ENCODE results near the gene DCTN2. TPM values are rescaled to one million over a fixed set of nuclear protein-coding genes. Genes with fewer than 3 reads are reported as not detected.

DCTN2 gene
- total RNA-seq, 1 donor = 140 TPM

DNA sequence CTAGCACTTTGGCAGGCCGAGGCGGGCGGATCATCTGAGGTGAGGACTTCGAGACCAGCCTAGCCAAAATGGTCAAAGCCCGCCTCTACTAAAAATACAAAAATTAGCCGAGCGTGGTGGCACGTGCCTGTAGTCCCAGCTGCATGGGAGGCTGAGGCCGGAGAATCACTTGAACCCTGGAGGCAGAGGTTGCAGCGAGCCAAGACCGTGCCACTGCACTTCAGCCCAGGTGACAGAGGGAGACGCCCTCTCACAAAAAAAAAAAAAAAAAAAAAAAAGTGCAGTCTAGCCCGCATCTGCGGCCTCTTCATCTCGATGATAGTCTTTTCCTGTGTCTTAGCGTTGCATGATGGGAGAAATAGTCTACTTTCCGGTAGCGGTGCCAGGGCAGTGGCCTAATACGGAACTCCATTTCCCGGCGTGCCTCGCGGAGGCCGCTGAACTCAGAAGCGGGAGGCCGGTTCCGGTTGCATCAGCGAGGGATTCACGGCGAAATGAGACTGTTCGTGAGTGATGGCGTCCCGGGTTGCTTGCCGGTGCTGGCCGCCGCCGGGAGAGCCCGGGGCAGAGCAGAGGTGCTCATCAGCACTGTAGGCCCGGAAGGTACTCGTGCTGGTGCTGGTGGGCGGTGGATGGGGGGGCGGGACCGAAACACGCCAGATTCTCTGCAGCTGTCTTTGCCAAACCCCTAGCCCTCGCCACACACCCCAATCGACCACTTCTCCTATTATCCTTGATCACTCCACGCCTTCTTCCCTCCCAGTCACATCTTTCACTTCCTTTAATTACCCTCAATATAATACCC lies 59.2 kb downstream of the DCTN2 start, which contains the start of gene MARS1:
Gene MARS1, plus strand, starts transcription at position 472 of the 805 bp plus-strand sequence. Its CDS starts 23 bp downstream, at position 495.
- TF ChIP-seq, protein P1, sequence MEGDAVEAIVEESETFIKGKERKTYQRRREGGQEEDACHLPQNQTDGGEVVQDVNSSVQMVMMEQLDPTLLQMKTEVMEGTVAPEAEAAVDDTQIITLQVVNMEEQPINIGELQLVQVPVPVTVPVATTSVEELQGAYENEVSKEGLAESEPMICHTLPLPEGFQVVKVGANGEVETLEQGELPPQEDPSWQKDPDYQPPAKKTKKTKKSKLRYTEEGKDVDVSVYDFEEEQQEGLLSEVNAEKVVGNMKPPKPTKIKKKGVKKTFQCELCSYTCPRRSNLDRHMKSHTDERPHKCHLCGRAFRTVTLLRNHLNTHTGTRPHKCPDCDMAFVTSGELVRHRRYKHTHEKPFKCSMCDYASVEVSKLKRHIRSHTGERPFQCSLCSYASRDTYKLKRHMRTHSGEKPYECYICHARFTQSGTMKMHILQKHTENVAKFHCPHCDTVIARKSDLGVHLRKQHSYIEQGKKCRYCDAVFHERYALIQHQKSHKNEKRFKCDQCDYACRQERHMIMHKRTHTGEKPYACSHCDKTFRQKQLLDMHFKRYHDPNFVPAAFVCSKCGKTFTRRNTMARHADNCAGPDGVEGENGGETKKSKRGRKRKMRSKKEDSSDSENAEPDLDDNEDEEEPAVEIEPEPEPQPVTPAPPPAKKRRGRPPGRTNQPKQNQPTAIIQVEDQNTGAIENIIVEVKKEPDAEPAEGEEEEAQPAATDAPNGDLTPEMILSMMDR (IDR thresholded peaks at IDR 0.05; ENCODE audit: insufficient read depth, low read length) = no peak
- DNase-seq (ENCODE audit: low read depth) = peak; percentile 97
- H3K4me3 ChIP-seq (ENCODE audit: low read depth, low read length) = peak within 1 kb of the TSS; percentile 99

DNA sequence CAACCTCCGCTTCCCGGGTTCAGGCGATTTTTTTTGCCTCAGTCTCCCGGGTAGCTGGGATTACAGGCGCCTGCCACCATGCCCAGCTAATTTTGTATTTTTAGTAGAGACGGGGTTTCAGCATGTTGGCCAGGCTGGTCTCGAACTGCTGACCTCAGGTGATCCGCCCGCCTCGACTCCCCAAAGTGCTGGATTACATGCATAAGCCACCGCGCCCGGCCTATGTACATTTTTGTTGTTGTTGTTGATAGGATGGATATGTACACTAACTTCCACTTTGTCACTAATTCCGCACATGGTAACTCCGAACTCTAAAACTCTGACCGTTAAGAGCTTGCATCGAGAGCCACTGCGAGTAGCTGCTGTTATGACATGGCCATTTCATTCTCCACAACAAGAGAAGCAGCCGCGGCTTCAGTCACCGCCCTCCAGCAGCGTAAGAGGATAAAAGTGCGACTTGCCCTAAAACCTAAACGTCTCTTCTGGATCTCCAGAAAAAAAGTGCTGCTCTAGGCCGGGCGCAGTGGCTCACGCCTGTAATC lies 59.9 kb downstream of the DCTN2 start:
- TF ChIP-seq, protein P1 (IDR thresholded peaks at IDR 0.05; ENCODE audit: insufficient read depth, low read length) = no peak

DNA sequence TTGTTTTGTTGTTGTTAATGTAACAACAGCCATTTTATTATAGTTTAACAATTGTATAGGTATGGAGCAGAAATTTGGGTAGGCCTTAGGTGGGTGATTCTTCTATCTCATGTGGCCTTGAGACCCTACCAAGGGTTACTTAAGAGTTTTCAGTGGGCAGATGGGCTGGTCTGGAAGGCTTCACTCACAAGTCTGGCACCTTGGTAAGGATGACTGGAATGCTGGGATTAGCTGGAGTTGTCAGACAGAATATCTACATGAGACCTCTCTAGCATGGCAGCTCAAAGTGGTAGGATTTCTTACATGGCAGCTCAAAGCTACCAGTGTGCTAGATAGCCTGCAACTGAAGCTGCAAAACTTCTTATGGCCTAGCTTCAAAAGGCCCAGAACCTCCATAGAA lies 61.3 kb downstream of the DCTN2 start:
- TF ChIP-seq, protein P1 (IDR thresholded peaks at IDR 0.05; ENCODE audit: insufficient read depth, low read length) = no peak
- H3K4me3 ChIP-seq (ENCODE audit: low read depth, low read length) = no peak overlapping the region
- no peak for DNase-seq (ENCODE audit: low read depth)

More for the DNA sequence above, 59.9 kb downstream of the DCTN2 start:
- DNase-seq (ENCODE audit: low read depth) = no peak
- peak overlapping the region; percentile 57 for H3K4me3 ChIP-seq (ENCODE audit: low read depth, low read length)

DNA sequence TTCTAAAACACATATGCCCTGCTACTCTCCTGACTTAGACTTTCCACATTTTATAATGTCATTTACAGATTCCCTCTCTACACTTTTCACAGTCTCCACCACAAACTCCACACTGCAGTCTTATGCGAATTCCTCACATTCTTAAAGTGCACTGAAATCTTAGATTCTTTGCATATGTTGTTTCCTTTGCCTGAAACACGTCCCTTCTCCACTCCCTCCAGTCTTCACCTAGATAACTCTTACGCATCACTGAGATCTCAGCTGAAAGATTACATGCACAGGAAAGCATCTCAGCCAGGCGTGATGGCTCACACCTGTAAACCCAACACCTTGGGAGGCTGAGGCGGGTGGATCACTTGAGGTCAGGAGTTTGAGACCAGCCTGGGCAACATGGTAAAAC lies 63.5 kb downstream of the DCTN2 start:
- TF ChIP-seq, protein P1 (IDR thresholded peaks at IDR 0.05; ENCODE audit: insufficient read depth, low read length) = no peak
- DNase-seq (ENCODE audit: low read depth) = peak; percentile 67

DNA sequence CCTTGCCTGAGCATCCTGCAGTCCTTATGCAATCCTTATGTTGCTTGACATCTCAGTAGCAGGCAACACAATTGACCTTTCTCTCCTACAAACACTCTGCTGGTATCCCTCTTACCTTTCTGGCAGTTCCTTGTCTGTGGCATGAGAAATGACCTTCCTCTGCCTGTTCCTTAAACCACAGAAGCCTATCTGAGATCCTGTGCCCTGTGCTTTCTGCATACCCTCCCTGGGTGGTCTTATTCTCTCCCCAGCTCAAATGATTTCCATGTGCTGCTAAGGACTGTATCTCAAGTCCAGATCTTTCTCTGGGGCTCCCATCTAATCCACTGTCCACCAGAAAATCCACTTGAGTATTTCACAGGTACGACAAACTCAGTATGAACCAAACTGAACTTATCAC lies 65.3 kb downstream of the DCTN2 start:
- no peak for DNase-seq (ENCODE audit: low read depth)
- TF ChIP-seq, protein P1 (IDR thresholded peaks at IDR 0.05; ENCODE audit: insufficient read depth, low read length) = no peak
- H3K4me3 ChIP-seq (ENCODE audit: low read depth, low read length) = no peak overlapping the region

More for the DNA sequence above, 63.5 kb downstream of the DCTN2 start:
- H3K4me3 ChIP-seq (ENCODE audit: low read depth, low read length) = no peak overlapping the region

Small RNA genes lying within 50 kb of the gene (small RNA-seq; reads per million reads assigned to genes)
- gene MIR616 = 0.45 reads per million

Other genes starting within 250 kb of the DCTN2 start
- 16.7 and 22.3 TPM in 2 replicates for gene R3HDM2, start 116.1 kb downstream of the DCTN2 start, total RNA-seq (ENCODE audit: low replicate concordance)
- gene INHBC, start 112.4 kb downstream of the DCTN2 start, total RNA-seq (ENCODE audit: low replicate concordance) = not detected in 2 replicates
- gene INHBE, start 91.9 kb downstream of the DCTN2 start, total RNA-seq (ENCODE audit: low replicate concordance) = 0.16 and 0.99 TPM in 2 replicates
- 1.1 TPM in 1 of 2 replicates, not detected in the other for gene GLI1, start 87.4 kb downstream of the DCTN2 start, total RNA-seq (ENCODE audit: low replicate concordance)
- gene ARHGAP9, start 67.3 kb downstream of the DCTN2 start, total RNA-seq (ENCODE audit: low replicate concordance) = 0.18 TPM in 1 of 2 replicates, not detected in the other
- gene MARS1, start 59.1 kb downstream of the DCTN2 start, total RNA-seq (ENCODE audit: low replicate concordance) = 185 and 272 TPM in 2 replicates
- 37.7 and 60.3 TPM in 2 replicates for gene DDIT3, start 26.7 kb downstream of the DCTN2 start, total RNA-seq (ENCODE audit: low replicate concordance)
- gene MBD6, start 24.4 kb downstream of the DCTN2 start, total RNA-seq (ENCODE audit: low replicate concordance) = 4.2 and 7.6 TPM in 2 replicates
- gene KIF5A, start 2.9 kb upstream of the DCTN2 start, total RNA-seq (ENCODE audit: low replicate concordance) = 0.72 and 1.8 TPM in 2 replicates
- gene PIP4K2C, start 44.0 kb upstream of the DCTN2 start, total RNA-seq (ENCODE audit: low replicate concordance) = 12.4 and 19.4 TPM in 2 replicates
- 10.5 and 16.9 TPM in 2 replicates for gene DTX3, start 57.6 kb upstream of the DCTN2 start, total RNA-seq (ENCODE audit: low replicate concordance)
- 18.3 and 64.5 TPM in 2 replicates for gene ARHGEF25, start 64.2 kb upstream of the DCTN2 start, total RNA-seq (ENCODE audit: low replicate concordance)
- gene B4GALNT1, start 86.0 kb upstream of the DCTN2 start, total RNA-seq (ENCODE audit: low replicate concordance) = 1.7 and 6.9 TPM in 2 replicates
- 229 and 425 TPM in 2 replicates for gene OS9, start 146.9 kb upstream of the DCTN2 start, total RNA-seq (ENCODE audit: low replicate concordance)
- 0.25 and 0.27 TPM in 2 replicates for gene AGAP2, start 191.6 kb upstream of the DCTN2 start, total RNA-seq (ENCODE audit: low replicate concordance)
- gene TSPAN31, start 197.8 kb upstream of the DCTN2 start, total RNA-seq (ENCODE audit: low replicate concordance) = 17.3 and 43.9 TPM in 2 replicates
- gene CDK4, start 205.1 kb upstream of the DCTN2 start, total RNA-seq (ENCODE audit: low replicate concordance) = 208 and 588 TPM in 2 replicates
- 0.57 and 2.1 TPM in 2 replicates for gene MARCHF9, start 207.9 kb upstream of the DCTN2 start, total RNA-seq (ENCODE audit: low replicate concordance)
- 0.45 TPM in 1 of 2 replicates, not detected in the other for gene CYP27B1, start 219.9 kb upstream of the DCTN2 start, total RNA-seq (ENCODE audit: low replicate concordance)
- 9.7 and 10.5 TPM in 2 replicates for gene METTL1, start 224.9 kb upstream of the DCTN2 start, total RNA-seq (ENCODE audit: low replicate concordance)
- gene EEF1AKMT3, start 225.4 kb upstream of the DCTN2 start, total RNA-seq (ENCODE audit: low replicate concordance) = 3.9 and 6.6 TPM in 2 replicates
- 16.2 and 19.9 TPM in 2 replicates for gene TSFM, start 235.6 kb upstream of the DCTN2 start, total RNA-seq (ENCODE audit: low replicate concordance)

Data from fibroblast of the aortic adventitia (primary cell).